HepG2 (cell line): Measurements from ENCODE around the gene NYNRIN. TPM values are rescaled to one million over a fixed set of nuclear protein-coding genes. Genes with fewer than 3 reads are reported as not detected.

Experiments
- CBX5 ChIP-seq: sonication (generic); formaldehyde crosslinking; IDR thresholded peaks from 2 replicates; pipeline ENCODE4 v1.4.0; 2020; ENCODE audit warnings: missing genetic modification reagents, borderline replicate concordance
- E2F5 ChIP-seq: sonication (generic); formaldehyde crosslinking; conservative IDR thresholded peaks from 2 replicates; pipeline ENCODE4 v1.4.0; 2020; ENCODE audit warnings: missing genetic modification reagents
- ETV5 ChIP-seq: IDR thresholded peaks from 2 replicates; pipeline ENCODE4 v1.6.1; 2018; ENCODE audit warnings: missing biosample characterization, missing genetic modification reagents, inconsistent platforms, borderline replicate concordance
- HNRNPUL1 ChIP-seq: fragments of 200-400 bp; formaldehyde crosslinking; IDR thresholded peaks from 2 replicates; pipeline ENCODE4 v1.6.1; 2017; ENCODE audit warnings: low read depth, mild to moderate bottlenecking, low read length, moderate library complexity
- JUN ChIP-seq: sonication (generic); formaldehyde crosslinking; IDR thresholded peaks from 2 replicates; pipeline ENCODE4 v1.4.0; 2020; ENCODE audit warnings: mild to moderate bottlenecking, missing genetic modification reagents
- KDM3A ChIP-seq: IDR thresholded peaks from 2 replicates; pipeline ENCODE4 v1.6.1; 2018; ENCODE audit warnings: low read depth, missing compliant biosample characterization
- MTA3 ChIP-seq: sonication (generic); formaldehyde crosslinking; IDR thresholded peaks from 2 replicates; pipeline ENCODE4 v1.4.0; 2020; ENCODE audit warnings: missing genetic modification reagents
- MTF1 ChIP-seq: sonication (generic); formaldehyde crosslinking; IDR thresholded peaks from 2 replicates; pipeline ENCODE4 v1.5.0; 2020; ENCODE audit warnings: missing genetic modification reagents
- MXD1 ChIP-seq: sonication (generic); formaldehyde crosslinking; IDR thresholded peaks from 2 replicates; pipeline ENCODE4 v1.4.0; 2020; ENCODE audit warnings: mild to moderate bottlenecking, missing genetic modification reagents
- PHF5A ChIP-seq: IDR thresholded peaks from one replicate; pipeline ENCODE4 v1.6.1; 2018; ENCODE audit warnings: low read depth, missing genetic modification reagents; ENCODE audit not compliant: unreplicated experiment
- RBM39 ChIP-seq: fragments of 200-400 bp; formaldehyde crosslinking; IDR thresholded peaks from one replicate; pipeline ENCODE4 v1.6.1; 2018; ENCODE audit warnings: antibody characterized with exemption, mild to moderate bottlenecking, low read depth, low read length; ENCODE audit not compliant: poor library complexity, severe bottlenecking
- SCMH1 ChIP-seq: sonication (generic); formaldehyde crosslinking; IDR thresholded peaks from 2 replicates; pipeline ENCODE4 v1.9.0; 2021; ENCODE audit warnings: missing genetic modification reagents, mild to moderate bottlenecking, borderline replicate concordance
- SOX13 ChIP-seq, 3 experiments: fragments of 450-650 bp in 1 of 3; sonication (generic) in 1 of 3; formaldehyde crosslinking in 1 of 3; IDR thresholded peaks in 2 of 3; conservative IDR thresholded peaks in 1 of 3; 2 replicates each; pipeline versions ENCODE4 v1.5.0 to v1.6.1; 2016 to 2020; ENCODE audit warnings: antibody characterized with exemption in 1 of 3, mild to moderate bottlenecking in 1 of 3, missing compliant biosample characterization in 1 of 3, missing genetic modification reagents in 1 of 3, moderate library complexity in 1 of 3
- SP5 ChIP-seq: IDR thresholded peaks from 2 replicates; pipeline ENCODE4 v1.6.1; 2016; ENCODE audit warnings: low read depth, borderline replicate concordance
- TMF1 ChIP-seq: sonication (generic); formaldehyde crosslinking; IDR thresholded peaks from 2 replicates; pipeline ENCODE4 v1.8.1; 2022; ENCODE audit warnings: low read depth, missing genetic modification reagents
- ZNF318 ChIP-seq: sonication (generic); formaldehyde crosslinking; IDR thresholded peaks from 2 replicates; pipeline ENCODE4 v1.4.0; 2020; ENCODE audit warnings: mild to moderate bottlenecking, missing genetic modification reagents
- ZNF331 ChIP-seq: sonication (generic); formaldehyde crosslinking; IDR thresholded peaks from 2 replicates; pipeline ENCODE4 v1.4.0; 2020; ENCODE audit warnings: missing genetic modification reagents
- ZNF644 ChIP-seq: IDR thresholded peaks from 2 replicates; pipeline ENCODE4 v1.6.1; 2016; ENCODE audit warnings: low read depth
- polyA plus RNA-seq, 8 experiments: library from polyadenylated mRNA; depleted of rRNA in 3 of 8; stranded (reverse) in 7 of 8; unstranded in 1 of 8; fragments of >200 nt; fragmentation: Illumina TruSeq in 4 of 8; extraction: Trizol in 4 of 8; gene quantifications; 2 replicates each; pipeline versions ENCODE4 v1.2.1 to v1.2.3, GENCODE V29; 2011 to 2016; ENCODE audit warnings: low read depth in 4 of 8, missing spikeins in 1 of 8, mixed read lengths in 1 of 8; ENCODE audit not compliant: insufficient read depth in 1 of 8
- total RNA-seq, 5 experiments: library from RNA; depleted of rRNA; stranded (reverse); fragments of >200 nt; fragmentation: Illumina TruSeq; extraction: Trizol; gene quantifications; 2 replicates each; pipeline ENCODE4 v1.2.3, GENCODE V29; 2016; ENCODE audit warnings: low read depth in 1 of 5

NYNRIN gene
- total and polyA plus RNA-seq, 2 of the 13 experiments (the other 11 are each of a cell fraction or from before 2014, with no cell fraction given) = 0.63 to 1.1 TPM

DNA sequence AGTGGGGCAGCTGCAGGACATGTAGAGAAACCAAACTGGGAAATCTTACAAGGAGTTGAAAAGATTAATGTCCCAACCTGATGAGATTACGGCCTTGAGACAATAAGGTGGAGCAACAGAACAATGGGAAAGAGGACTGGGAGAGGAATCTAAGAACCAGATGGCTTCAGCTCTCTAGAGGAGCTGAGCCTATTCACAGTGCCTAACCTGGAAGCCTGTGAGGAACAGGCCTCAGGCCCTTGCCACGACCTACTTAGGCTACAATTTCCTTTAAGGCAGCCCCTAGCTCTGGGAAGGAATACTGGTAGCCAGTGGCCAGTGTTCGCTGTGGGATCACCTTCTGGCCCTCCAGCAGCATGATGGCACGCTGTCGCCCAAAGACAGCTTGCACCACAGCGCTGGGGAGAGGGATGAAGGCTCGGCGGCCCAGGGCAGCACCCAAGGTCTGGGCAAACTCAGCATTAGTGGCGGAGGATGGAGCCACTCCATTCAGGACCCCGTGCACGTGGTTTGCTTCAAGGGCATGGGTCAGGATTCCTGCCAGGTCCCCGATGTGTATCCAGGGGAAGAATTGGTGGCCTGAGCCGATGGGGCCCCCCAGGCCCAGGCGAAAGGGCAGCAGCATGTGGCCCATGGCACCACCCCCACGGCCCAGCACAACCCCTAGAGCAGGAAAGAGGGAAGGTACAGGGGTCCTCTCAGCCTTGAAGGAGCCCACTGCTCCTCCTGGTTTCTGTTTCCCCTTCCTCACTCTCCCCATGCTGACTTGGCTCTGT is 41.2 kb downstream of the NYNRIN start (continued):
- 0 out of 2 replicates have a peak, but pooled peaks have one; percentile 21 for TF ChIP-seq ZNF318 (CRISPR knock-in tag)
- no peak for TF ChIP-seq SOX13 (IDR thresholded peaks at IDR 0.05)
- TF ChIP-seq SOX13 (CRISPR knock-in tag; conservative IDR thresholded peaks at IDR 0.05 in 1 of 2, IDR thresholded peaks at IDR 0.05 in 1 of 2) = no peak
- no peak for TF ChIP-seq HNRNPUL1
- no peak for TF ChIP-seq KDM3A
- TF ChIP-seq E2F5 = no peak
- TF ChIP-seq RBM39 = no peak
- TF ChIP-seq PHF5A (CRISPR knock-in tag) = no peak
- TF ChIP-seq ZNF331 (CRISPR knock-in tag) = no peak
- TF ChIP-seq MXD1 = 0 out of 2 replicates have a peak, but pooled peaks have one; percentile 9
- TF ChIP-seq ZNF644 (CRISPR knock-in tag) = no peak
- no peak for TF ChIP-seq SP5 (CRISPR knock-in tag)
- TF ChIP-seq CBX5 = no peak
- no peak for TF ChIP-seq JUN (CRISPR knock-in tag)
- 0 out of 2 replicates have a peak, but pooled peaks have one; percentile 34 for TF ChIP-seq TMF1 (CRISPR knock-in tag)
- TF ChIP-seq MTF1 (CRISPR knock-in tag) = no peak
- TF ChIP-seq SCMH1 = no peak
- TF ChIP-seq MTA3 (CRISPR knock-in tag) = no peak
- TF ChIP-seq ETV5 (CRISPR knock-in tag) = no peak
